ENCODE results near the gene NEK1.

Gene NEK1

DNA sequence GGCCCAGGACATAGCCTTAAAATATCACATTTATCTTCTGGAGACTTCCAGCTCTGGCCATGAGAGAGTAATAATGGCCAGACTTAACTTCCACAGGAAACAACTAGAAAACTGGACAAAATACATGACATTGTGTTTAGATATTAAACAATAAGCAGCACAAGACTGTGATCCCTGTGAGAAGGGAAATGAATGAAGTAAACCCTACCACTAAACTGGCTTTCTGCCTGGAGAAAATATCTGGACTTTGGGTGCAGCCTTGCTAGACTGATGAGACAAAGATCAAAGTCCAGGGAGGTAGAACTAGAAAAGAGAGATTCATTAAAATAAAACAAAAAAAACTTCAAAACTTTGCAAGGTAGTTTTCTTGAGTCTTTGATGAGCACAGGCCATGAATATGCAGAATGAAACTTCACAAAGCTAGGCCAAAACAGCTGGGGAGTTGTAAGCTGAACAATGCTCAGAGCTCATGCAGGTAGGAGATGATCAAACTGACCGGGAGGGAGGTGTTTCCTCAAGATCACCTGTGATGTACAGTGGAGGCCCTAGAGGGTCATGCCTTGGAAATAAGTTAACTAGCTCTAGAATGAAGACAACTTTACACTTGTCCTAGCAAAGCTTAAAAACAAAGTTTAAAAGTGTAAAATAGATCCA lies 194.6 kb downstream of the NEK1 start:
- Histone ChIP-seq H3K4me3 (ENCODE audit: low read length) (no peak overlapping the region), H3K4me1 (ENCODE audit: insufficient read depth, low read length) (peaks cover 10% of the 10 kb centered on the region), H3K27ac (ENCODE audit: low read depth, low read length) (no peak overlapping the region), H3K27me3 (ENCODE audit: insufficient read depth, low read length) (no peaks in the 10 kb centered on the region), H3K36me3 (ENCODE audit: insufficient read depth, low read length) (no peaks in the 10 kb centered on the region), H3K9ac (ENCODE audit: low read depth, low read length) (no peak overlapping the region), H3K9me3 (ENCODE audit: insufficient read depth, low read depth, low read length) (no peaks in the 10 kb centered on the region)
- WGBS, result 82% methylated on average over 1 of the region's 1 CpG

GRCh38 chr4:169416997-169417396 lies 195.4 kb downstream of the NEK1 start:
- Histone ChIP-seq H3K4me3 (ENCODE audit: low read length) (no peak overlapping the region), H3K27ac (ENCODE audit: low read depth, low read length) (no peak overlapping the region), H3K9ac (ENCODE audit: low read depth, low read length) (no peak overlapping the region)

DNA sequence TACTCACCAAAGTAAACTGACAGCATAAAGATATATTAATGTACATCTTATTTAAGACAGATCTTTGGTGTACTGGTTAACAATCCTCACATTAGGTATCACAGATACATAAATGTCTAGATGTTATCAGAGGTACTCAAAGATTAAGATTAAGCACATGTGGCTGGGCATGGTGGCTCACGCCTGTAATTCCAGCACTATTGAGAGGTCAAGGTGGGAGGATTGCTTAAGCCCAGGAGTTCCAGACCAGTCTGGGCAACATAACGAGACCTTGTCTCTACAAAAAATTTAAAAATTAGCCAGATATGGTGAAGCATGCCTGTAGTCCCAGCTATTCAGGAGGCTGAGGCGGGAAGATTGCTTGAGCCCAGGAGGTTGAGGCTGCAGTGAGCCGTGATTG lies 195.9 kb downstream of the NEK1 start:
- Histone ChIP-seq H3K9ac (ENCODE audit: low read depth, low read length) (no peak overlapping the region), H3K4me3 (ENCODE audit: low read length) (no peak overlapping the region), H3K4me1 (ENCODE audit: insufficient read depth, low read length) (peaks cover 20% of the 10 kb centered on the region), H3K9me3 (ENCODE audit: insufficient read depth, low read depth, low read length) (no peaks in the 10 kb centered on the region), H3K27ac (ENCODE audit: low read depth, low read length) (no peak overlapping the region), H3K36me3 (ENCODE audit: insufficient read depth, low read length) (no peaks in the 10 kb centered on the region), H3K27me3 (ENCODE audit: insufficient read depth, low read length) (no peaks in the 10 kb centered on the region)
- WGBS, result 90% methylated on average over 4 of the region's 4 CpGs

More at GRCh38 chr4:169416997-169417396, 195.4 kb downstream of the NEK1 start:
- Histone ChIP-seq H3K27me3 (ENCODE audit: insufficient read depth, low read length) (no peaks in the 10 kb centered on the region), H3K9me3 (ENCODE audit: insufficient read depth, low read depth, low read length) (no peaks in the 10 kb centered on the region), H3K36me3 (ENCODE audit: insufficient read depth, low read length) (no peaks in the 10 kb centered on the region), H3K4me1 (ENCODE audit: insufficient read depth, low read length) (peaks cover 16% of the 10 kb centered on the region)

- no peaks in the 10 kb centered on the region for H3K27me3 ChIP-seq (ENCODE audit: insufficient read depth, low read length)
- 93% methylated on average over 1 of the region's 1 CpG for WGBS
- no peak overlapping the region for H3K4me3 ChIP-seq (ENCODE audit: low read length)
- H3K9me3 ChIP-seq (ENCODE audit: insufficient read depth, low read depth, low read length), result no peaks in the 10 kb centered on the region
- no peak overlapping the region for H3K9ac ChIP-seq (ENCODE audit: low read depth, low read length)
- no peak overlapping the region for H3K27ac ChIP-seq (ENCODE audit: low read depth, low read length)
- no peaks in the 10 kb centered on the region for H3K36me3 ChIP-seq (ENCODE audit: insufficient read depth, low read length)
- H3K4me1 ChIP-seq (ENCODE audit: insufficient read depth, low read length), result peaks cover 22% of the 10 kb centered on the region
These were observed 197.5 kb downstream of the NEK1 start for GRCh38 chr4:169414913-169415312.

GRCh38 chr4:169412046-169412445 lies 200.3 kb downstream of the NEK1 start:
- H3K9me3 ChIP-seq (ENCODE audit: insufficient read depth, low read depth, low read length), result no peaks in the 10 kb centered on the region
- no peak overlapping the region for H3K9ac ChIP-seq (ENCODE audit: low read depth, low read length)
- no peak overlapping the region for H3K4me3 ChIP-seq (ENCODE audit: low read length)
- peaks cover 18% of the 10 kb centered on the region; the same call in 1 of the 2 replicates for H3K4me1 ChIP-seq (ENCODE audit: insufficient read depth, low read length)
- H3K27me3 ChIP-seq (ENCODE audit: insufficient read depth, low read length), result no peaks in the 10 kb centered on the region
- no peaks in the 10 kb centered on the region for H3K36me3 ChIP-seq (ENCODE audit: insufficient read depth, low read length)
- no peak overlapping the region for H3K27ac ChIP-seq (ENCODE audit: low read depth, low read length)

GRCh38 chr4:169410839-169411770 lies 201.3 kb downstream of the NEK1 start:
- H3K9ac ChIP-seq (ENCODE audit: low read depth, low read length), result no peak overlapping the region
- no peaks in the 10 kb centered on the region for H3K36me3 ChIP-seq (ENCODE audit: insufficient read depth, low read length)
- no peaks in the 10 kb centered on the region for H3K9me3 ChIP-seq (ENCODE audit: insufficient read depth, low read depth, low read length)
- H3K4me1 ChIP-seq (ENCODE audit: insufficient read depth, low read length), result peaks cover 18% of the 10 kb centered on the region; the same call in 1 of the 2 replicates
- H3K4me3 ChIP-seq (ENCODE audit: low read length), result no peak overlapping the region
- WGBS, result 91% methylated on average over 12 of the region's 12 CpGs
- no peak overlapping the region for H3K27ac ChIP-seq (ENCODE audit: low read depth, low read length)
- no peaks in the 10 kb centered on the region for H3K27me3 ChIP-seq (ENCODE audit: insufficient read depth, low read length)

GRCh38 chr4:169407217-169407845 lies 205.1 kb downstream of the NEK1 start:
- Histone ChIP-seq H3K27ac (ENCODE audit: low read depth, low read length) (no peak overlapping the region; the same call in 1 of the 2 replicates), H3K4me3 (ENCODE audit: low read length) (no peak overlapping the region), H3K36me3 (ENCODE audit: insufficient read depth, low read length) (no peaks in the 10 kb centered on the region), H3K9ac (ENCODE audit: low read depth, low read length) (no peak overlapping the region), H3K4me1 (ENCODE audit: insufficient read depth, low read length) (peaks cover 23% of the 10 kb centered on the region), H3K9me3 (ENCODE audit: insufficient read depth, low read depth, low read length) (no peaks in the 10 kb centered on the region), H3K27me3 (ENCODE audit: insufficient read depth, low read length) (no peaks in the 10 kb centered on the region)
- 100% methylated on average over 1 of the region's 1 CpG for WGBS

DNA sequence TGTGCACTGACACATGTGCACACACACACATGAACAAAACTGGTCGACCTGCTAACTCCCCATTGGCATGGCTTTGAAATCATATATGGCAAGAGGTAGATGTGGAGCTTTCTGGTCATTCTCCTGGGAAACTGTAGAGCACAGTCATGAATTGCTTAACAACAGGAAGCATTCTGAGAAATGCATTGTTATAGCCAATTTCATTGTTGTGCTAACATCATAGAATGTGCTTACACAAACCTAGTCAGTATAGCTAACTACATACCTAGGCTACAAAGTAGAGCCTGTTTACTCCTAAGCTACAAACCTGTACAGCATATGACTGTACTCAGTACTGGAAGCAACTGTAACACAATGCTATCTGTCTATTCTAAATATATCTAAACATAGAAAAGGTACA lies 207.4 kb downstream of the NEK1 start:
- 47% methylated on average over 1 of the region's 1 CpG for whole genome bisulfite sequencing
- Histone ChIP-seq H3K36me3 (ENCODE audit: insufficient read depth, low read length) (no peaks in the 10 kb centered on the region; the same call in none of the 2 replicates), H3K4me1 (ENCODE audit: insufficient read depth, low read length) (peaks cover 14% of the 10 kb centered on the region), H3K9ac (ENCODE audit: low read depth, low read length) (no peak overlapping the region), H3K27ac (ENCODE audit: low read depth, low read length) (peak overlapping the region; percentile 2; the same call in 1 of the 2 replicates), H3K27me3 (ENCODE audit: insufficient read depth, low read length) (no peaks in the 10 kb centered on the region), H3K9me3 (ENCODE audit: insufficient read depth, low read depth, low read length) (no peaks in the 10 kb centered on the region), H3K4me3 (ENCODE audit: low read length) (no peak overlapping the region)

- H3K4me3 ChIP-seq (ENCODE audit: low read length), result no peak overlapping the region
- WGBS, result 67% methylated on average over 3 of the region's 3 CpGs
- peaks cover 12% of the 10 kb centered on the region for H3K4me1 ChIP-seq (ENCODE audit: insufficient read depth, low read length)
- H3K9ac ChIP-seq (ENCODE audit: low read depth, low read length), result no peak overlapping the region
- H3K27ac ChIP-seq (ENCODE audit: low read depth, low read length), result no peak overlapping the region
- H3K36me3 ChIP-seq (ENCODE audit: insufficient read depth, low read length), result no peaks in the 10 kb centered on the region; the same call in none of the 2 replicates
- H3K27me3 ChIP-seq (ENCODE audit: insufficient read depth, low read length), result no peaks in the 10 kb centered on the region
- no peaks in the 10 kb centered on the region for H3K9me3 ChIP-seq (ENCODE audit: insufficient read depth, low read depth, low read length)
These were observed 211.6 kb downstream of the NEK1 start for GRCh38 chr4:169400832-169401231.

DNA sequence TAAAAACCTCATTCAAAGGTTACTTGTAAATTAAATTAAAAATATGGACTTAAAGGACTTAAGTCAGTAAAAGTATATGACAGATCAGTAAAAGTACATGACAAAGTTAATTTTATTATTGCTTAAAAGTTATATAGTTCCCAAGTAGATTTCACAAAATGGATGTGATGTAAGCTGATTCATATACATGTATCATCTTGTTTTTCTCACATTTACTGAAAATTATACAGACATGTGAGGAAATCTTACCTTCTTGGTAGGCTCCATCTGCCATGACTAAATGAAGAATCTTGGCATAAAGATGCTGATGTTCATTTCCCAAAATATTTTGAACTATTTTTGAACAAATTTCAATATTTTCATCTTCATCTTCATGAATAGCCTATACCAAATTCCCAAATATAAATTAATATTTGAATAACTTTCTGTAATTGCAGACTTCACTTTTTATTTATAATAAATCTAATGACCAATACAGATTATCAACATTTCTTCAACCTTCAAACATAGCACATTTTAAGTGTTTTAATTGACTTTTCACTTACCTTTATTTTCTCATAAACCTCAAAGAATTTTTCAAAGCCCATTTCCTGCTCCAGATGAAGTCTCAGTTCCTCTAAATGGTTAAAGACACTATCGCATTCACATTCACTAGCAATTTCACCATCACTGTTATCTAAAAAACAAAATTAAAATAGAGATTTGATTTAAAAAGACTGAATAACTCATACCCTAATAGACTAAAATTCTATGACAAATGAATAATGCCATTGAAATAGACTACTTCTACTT lies 212.2 kb downstream of the NEK1 start:
- no peak overlapping the region for H3K9ac ChIP-seq (ENCODE audit: low read depth, low read length)
- no peaks in the 10 kb centered on the region; the same call in none of the 2 replicates for H3K36me3 ChIP-seq (ENCODE audit: insufficient read depth, low read length)
- no peaks in the 10 kb centered on the region for H3K27me3 ChIP-seq (ENCODE audit: insufficient read depth, low read length)
- H3K4me1 ChIP-seq (ENCODE audit: insufficient read depth, low read length), result peaks cover 10% of the 10 kb centered on the region
- H3K9me3 ChIP-seq (ENCODE audit: insufficient read depth, low read depth, low read length), result no peaks in the 10 kb centered on the region
- no peak overlapping the region for H3K4me3 ChIP-seq (ENCODE audit: low read length)
- H3K27ac ChIP-seq (ENCODE audit: low read depth, low read length), result no peak overlapping the region
- 100% methylated on average over 1 of the region's 1 CpG for WGBS

All from HUES64 (cell line).